GM21367 (cell line): ENCODE measurements around the gene NDE1.
A peak's percentile ranks its signal among the peaks of the same experiment; 100 is the strongest.
"Not testable (repeated sequence)": the region's sequence is repeated elsewhere in the genome, so short reads cannot be mapped to it uniquely, and the experiment has no call there.

Experiments
- ATAC-seq: cut with Tn5 transposase; IDR thresholded peaks from one replicate; pipeline ENCODE4 v1.9.1; 2021; ENCODE audit not compliant: unreplicated experiment

NDE1 gene

GRCh38 chr16:15618392-15618791 is 31.7 kb upstream of the NDE1 start:
- no peak for ATAC-seq

DNA sequence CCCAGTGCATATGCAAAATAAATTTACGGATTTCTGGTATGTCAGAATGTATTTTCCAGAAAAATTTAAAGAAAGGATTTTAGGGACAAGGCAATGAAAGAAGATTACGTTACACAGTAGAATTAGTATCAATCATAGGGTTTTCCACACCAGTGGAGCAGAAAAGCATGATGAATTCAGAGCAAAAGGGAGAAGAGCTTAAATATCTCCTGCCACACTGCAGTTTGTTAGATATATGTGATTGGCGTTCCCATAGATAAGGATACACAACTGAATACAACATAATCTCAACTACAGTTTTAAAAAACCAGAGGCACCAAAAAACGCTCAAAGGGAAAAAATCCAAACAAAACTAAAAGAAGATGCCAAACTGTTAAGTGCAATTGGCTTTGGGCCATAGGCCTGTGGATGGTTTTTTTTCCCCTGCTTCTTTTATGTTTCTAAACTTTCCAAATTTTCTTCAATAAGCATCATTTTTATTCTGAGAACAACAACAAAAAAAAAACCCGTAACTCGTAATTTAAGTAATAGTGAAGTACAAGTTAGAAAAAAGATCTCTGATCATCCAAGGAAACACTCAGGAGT is 29.3 kb upstream of the NDE1 start:
- no peak for ATAC-seq

- no peak for ATAC-seq
These were observed 28.6 kb upstream of the NDE1 start for GRCh38 chr16:15621456-15621855.

GRCh38 chr16:15621889-15622288 is 28.2 kb upstream of the NDE1 start:
- no peak for ATAC-seq

- ATAC-seq: no peak
These were observed 18.2 kb upstream of the NDE1 start for GRCh38 chr16:15631730-15632409.

- no peak for ATAC-seq
These were observed 14.1 kb upstream of the NDE1 start for GRCh38 chr16:15635926-15636325.

DNA sequence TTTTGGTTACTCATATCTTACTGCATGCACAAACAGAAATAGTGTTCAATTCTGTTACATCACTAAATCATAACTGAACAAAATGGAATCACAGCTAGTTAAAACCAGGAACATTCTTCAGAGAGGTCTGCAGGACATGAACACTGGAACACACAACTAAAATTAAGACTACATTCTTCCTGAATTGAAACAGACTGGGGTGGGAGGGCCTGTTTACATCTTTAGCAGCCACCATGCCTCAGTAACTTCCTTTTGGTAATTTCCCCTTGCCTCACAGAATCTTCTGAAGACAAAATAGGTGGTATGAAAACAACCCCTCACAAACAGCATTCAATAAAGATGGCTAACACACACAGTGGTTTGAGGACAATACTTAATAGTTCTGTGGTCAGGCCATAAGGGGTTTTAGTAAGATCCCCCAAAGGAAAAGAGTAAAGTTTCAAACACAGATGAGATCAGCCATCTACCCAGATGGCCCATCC is 13.6 kb upstream of the NDE1 start:
- peak; percentile 34 for ATAC-seq

- no peak for ATAC-seq
These were observed 10.9 kb upstream of the NDE1 start for GRCh38 chr16:15639061-15639568.

DNA sequence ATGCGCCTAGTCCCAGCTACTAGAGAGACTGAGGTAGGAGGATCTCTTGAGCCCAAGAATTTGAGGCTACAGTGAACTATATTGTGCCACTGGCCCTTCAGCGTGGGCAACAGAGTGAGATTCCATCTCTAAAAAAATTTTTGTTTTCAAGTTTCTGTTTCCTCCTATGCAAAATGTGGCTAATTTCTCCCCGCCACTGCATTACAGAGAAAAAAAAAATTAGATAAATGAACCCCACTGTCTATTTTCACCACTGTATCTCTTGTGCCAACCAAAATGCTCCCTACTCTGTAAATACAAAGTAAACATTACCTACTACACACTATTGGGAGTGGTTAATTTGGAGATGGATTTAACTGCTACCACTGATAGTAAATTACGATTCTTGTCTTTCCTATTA is 9.1 kb upstream of the NDE1 start:
- no peak for ATAC-seq

- no peak for ATAC-seq
These were observed 8.1 kb upstream of the NDE1 start for GRCh38 chr16:15641753-15642556.

- ATAC-seq: peak; percentile 51
These were observed 7.4 kb upstream of the NDE1 start for GRCh38 chr16:15642557-15643047.

GRCh38 chr16:15643048-15643945 is 6.7 kb upstream of the NDE1 start, which contains the start of gene MARF1:
TSS of gene MARF1 (minus strand) at chr16:15643154. CDS start at chr16:15639233, 3,921 bp downstream.
- peak; percentile 17 for ATAC-seq

DNA sequence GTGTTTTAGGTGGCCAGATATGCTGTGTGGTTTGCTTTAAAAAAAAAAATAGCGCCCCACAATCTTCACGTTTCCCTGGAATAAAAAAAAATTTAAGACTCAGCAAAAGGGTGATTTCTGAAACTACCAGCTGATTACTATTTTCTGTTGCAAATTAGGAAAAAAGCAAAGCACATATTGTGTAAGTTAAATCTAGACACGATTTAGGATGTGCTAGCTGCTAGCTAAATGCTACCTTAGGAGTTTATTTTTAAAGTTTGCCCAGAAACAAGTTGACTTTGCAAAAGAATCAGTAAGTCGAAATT is 6.1 kb upstream of the NDE1 start:
- no peak for ATAC-seq

DNA sequence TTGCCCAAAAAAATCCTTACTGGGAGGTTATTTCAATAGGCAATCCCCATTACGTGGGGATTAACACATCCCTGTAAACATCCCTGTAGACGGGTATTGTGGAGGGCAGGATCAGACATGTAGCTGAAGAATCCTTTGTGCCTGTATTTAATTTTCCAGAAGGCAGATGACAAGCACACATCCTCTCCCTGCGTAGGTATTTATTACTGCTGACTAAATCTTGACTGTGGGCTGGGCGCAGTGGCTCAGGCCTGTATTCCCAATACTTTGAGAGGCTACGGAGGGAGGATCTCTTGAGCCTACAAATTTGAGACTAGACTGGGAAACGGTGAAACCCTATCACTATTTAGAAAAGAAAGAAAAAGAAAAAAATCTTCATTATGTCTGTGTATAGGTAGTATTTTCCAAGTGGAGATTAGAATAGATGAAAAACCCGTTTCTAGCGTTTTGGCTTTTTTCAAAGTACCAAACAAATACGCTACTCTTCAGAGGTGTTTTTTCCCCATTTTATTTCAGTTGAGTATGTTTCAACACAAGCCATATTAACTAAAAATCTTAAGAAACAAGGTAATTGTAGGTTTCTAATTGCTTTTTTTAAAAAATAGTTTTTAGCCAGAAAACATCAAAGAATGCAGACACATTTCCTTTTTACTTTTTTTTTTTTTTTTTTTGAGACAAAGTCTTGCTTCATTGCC is 5.6 kb upstream of the NDE1 start:
- no peak for ATAC-seq

DNA sequence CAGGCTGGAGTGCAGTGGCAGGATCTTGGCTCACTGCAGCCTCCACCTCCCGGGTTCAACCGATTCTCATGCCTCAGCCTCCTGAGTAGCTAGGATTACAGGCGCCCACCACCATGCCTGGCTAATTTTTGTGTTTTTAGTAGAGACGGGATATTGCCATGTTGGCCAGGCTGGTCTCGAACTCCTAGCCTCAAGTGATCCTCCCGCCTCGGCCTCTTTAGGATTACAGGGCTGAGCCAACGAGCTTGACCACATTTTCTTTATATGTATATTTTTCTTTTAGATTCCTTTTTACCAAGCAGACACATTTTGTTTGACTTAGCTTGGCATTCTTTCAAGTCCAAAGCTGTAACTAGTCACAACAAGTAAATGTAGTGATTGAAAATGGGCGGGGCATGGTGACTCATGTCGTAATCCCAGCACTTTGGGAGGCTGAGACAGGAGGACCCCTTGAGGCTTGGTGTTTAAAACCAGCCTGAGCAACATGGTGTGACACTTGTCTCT is 5.0 kb upstream of the NDE1 start:
- ATAC-seq: not testable (repeated sequence)

GRCh38 chr16:15646557-15647293 is 3.3 kb upstream of the NDE1 start:
- ATAC-seq: not testable (repeated sequence)

DNA sequence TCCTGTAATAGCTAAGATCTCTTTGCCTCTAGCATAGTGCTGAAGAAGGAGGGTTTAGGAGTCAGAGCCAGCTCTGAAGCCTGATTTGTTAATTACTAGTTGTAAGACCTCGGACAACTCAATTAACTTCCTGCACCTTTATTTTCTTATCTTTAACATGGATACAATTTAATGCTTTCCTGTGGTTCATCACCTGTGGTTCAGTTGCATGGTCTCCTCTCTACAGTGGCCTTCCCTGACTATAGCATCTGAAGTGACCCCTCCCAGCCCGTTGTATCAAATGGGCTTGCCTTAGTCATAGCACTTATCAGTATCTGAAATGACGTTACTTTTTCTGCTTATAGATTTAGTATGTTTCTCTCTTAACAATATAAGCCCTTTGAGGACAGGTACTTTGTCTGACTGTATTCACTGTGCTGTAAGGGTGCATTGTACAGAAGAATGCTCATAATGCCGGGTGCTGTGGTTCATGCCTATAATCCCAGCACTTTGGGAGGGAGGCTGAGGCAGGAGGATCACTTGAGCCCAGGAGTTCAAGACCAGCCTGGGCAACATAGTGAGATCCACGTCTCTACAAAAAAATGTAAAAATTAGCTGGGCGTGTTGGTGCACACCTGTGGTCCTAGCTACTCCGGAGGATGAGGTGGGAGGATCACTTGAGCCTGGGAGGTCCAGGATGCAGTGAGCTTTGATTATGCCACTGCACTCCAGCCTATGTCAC is 2.6 kb upstream of the NDE1 start:
- no peak for ATAC-seq

- no peak for ATAC-seq
These were observed 1.8 kb upstream of the NDE1 start for GRCh38 chr16:15648135-15648730.
